Measurements from ENCODE around the gene PSMG4. TPM values are rescaled to one million over a fixed set of nuclear protein-coding genes. Genes with fewer than 3 reads are reported as not detected.

The PSMG4 gene
- total and polyA plus RNA-seq, 2 donors (not counting 3 experiments of a cell fraction or from before 2014, with no cell fraction given), result 31.4 to 46.0 TPM

- H3K4me2 ChIP-seq (ENCODE audit: insufficient read depth, low read length), result no peak overlapping the region
- H4K20me1 ChIP-seq (replicated peaks; ENCODE audit: control insufficient read depth, extremely low read depth, insufficient read depth, low read length), result no peaks in the 10 kb centered on the region
- H3K4me1 ChIP-seq (ENCODE audit: control insufficient read depth, extremely low read depth, insufficient read depth, low read length), result peaks cover 2% of the 10 kb centered on the region
- dilution Hi-C loops (cut with MboI; ENCODE audit: extremely low pct_ligation_motif_present, low sequenced_read_pairs), result loop anchor here (25.0 kb wide), 1 partner anchor 690 kb away; no protein-coding TSS in a partner anchor
- TF ChIP-seq POLR2AphosphoS5 (IDR thresholded peaks at IDR 0.05; ENCODE audit: insufficient read depth, low read depth, low read length) (no peak), MYC (IDR thresholded peaks at IDR 0.05; ENCODE audit: low read depth, low read length) (no peak), GATA2 (IDR thresholded peaks at IDR 0.05; ENCODE audit: insufficient read depth, insufficient read length, low read depth, low read length) (no peak), POLR2A (IDR thresholded peaks at IDR 0.05; ENCODE audit: low read depth, low read length) (no peak), CTCF (IDR thresholded peaks at IDR 0.05; ENCODE audit: extremely low read depth in 1 of 2, insufficient read depth in 1 of 2, low read depth in 1 of 2, low read length in 2 of 2) (no peak), FOS (IDR thresholded peaks at IDR 0.05; ENCODE audit: borderline replicate concordance, insufficient read depth, low read length) (no peak), JUN (IDR thresholded peaks at IDR 0.05; ENCODE audit: borderline replicate concordance, insufficient read depth, insufficient read length, low read depth) (no peak), EZH2 (IDR thresholded peaks at IDR 0.05; ENCODE audit: borderline replicate concordance, low read depth, low read length, severe bottlenecking) (no peak), MAX (IDR thresholded peaks at IDR 0.05; ENCODE audit: insufficient read depth, insufficient read length) (no peak)
- ChIA-PET POLR2A (no interaction called here), CTCF (interaction anchor here (1.4 kb wide), 1 partner anchor 436 kb away, joined by 3 read pairs; no protein-coding TSS in a partner anchor)
- H3K27ac ChIP-seq (ENCODE audit: insufficient read depth, low read depth, low read length), result no peak overlapping the region
- BruUV-seq (replicated peaks), result no TSS peak
- intact Hi-C loops (cut with micrococcal nuclease), result no loop called here
- no peak overlapping the region for H3K4me3 ChIP-seq (replicated peaks in 1 of 3; ENCODE audit: insufficient read depth in 1 of 3, low read depth in 1 of 3, low read length in 3 of 3)
- no peak overlapping the region for H2AFZ ChIP-seq (ENCODE audit: low read depth, low read length)
- H3K9ac ChIP-seq (replicated peaks; ENCODE audit: extremely low read depth, insufficient read depth, low read length), result no peak overlapping the region
- H3K79me2 ChIP-seq (ENCODE audit: control insufficient read depth, insufficient read depth, low read length), result no peaks in the 10 kb centered on the region
- no peaks in the 10 kb centered on the region for H3K9me1 ChIP-seq (replicated peaks; ENCODE audit: control insufficient read depth, extremely low read depth, insufficient read depth, low read length)
- peaks cover 0 to 2% of the 10 kb centered on the region in 2 experiments for H3K36me3 ChIP-seq (ENCODE audit: control insufficient read depth in 2 of 2, extremely low read depth in 1 of 2, insufficient read depth in 2 of 2, low read length in 2 of 2)
- no peaks in the 10 kb centered on the region for H3K9me3 ChIP-seq (replicated peaks; ENCODE audit: control insufficient read depth, insufficient read depth, low read length)
- H3K27me3 ChIP-seq (ENCODE audit: control insufficient read depth in 2 of 2, insufficient read depth in 2 of 2, low read length in 2 of 2), result no peaks in the 10 kb centered on the region
- no peak for DNase-seq (ENCODE audit: low read depth, low spot score)
- FAIRE-seq, result no peak
These were observed 38.3 kb downstream of the PSMG4 start for GRCh38 chr6:3297006-3297405.
